Measurements from ENCODE around the gene ZNF668. TPM values are rescaled to one million over a fixed set of nuclear protein-coding genes. Genes with fewer than 3 reads are reported as not detected.

The ZNF668 gene
- total and polyA plus RNA-seq, 2 experiments from 2014 or later, result 8.1 to 13.0 TPM

DNA sequence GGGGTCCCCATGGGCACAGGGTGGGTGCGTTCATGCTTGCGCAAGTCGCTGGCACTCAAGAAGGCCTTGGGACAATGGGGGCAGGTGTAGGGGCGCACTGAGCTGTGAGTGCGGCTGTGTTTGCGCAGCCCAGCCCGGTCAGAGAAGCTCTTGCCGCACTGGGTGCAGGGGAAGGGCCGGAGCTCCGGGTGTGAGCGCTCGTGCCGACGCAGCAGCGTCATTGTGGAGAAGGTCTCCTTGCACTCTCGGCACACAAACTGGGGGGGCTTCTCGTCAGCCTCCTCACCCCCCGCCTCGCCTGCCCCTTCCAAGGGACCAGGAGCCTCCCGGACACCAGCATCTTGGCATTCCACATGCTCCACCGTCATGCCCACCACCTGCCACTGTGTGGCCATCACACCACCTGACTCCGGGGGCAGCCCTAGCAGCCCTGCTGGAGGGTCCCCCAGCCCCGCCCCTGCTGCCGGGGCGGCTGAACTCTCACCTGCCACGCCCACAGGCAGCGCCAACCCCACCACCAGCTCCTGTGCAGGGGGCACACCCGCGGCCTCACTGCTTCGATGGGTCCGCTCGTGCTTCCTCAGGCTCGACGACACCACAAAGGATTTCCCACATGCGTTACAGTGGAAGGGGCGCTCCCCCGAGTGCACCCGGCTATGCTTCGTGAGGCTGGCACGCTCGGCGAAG is 12.8 kb downstream of the ZNF668 start:
- Histone ChIP-seq H3K27me3 (no peaks in the 10 kb centered on the region), H3K79me2 (peaks cover 6% of the 10 kb centered on the region), H3K9me2 (replicated peaks; ENCODE audit: insufficient read depth) (no peaks in the 10 kb centered on the region), H3K27ac (no peak overlapping the region), H4K20me1 (ENCODE audit: insufficient read depth, poor library complexity, severe bottlenecking) (no peaks in the 10 kb centered on the region), H3K4me3 (no peak overlapping the region), H2AFZ (no peak overlapping the region), H3K9me3 (ENCODE audit: low read depth) (no peaks in the 10 kb centered on the region), H3K36me3 (replicated peaks; ENCODE audit: insufficient read depth, low read depth) (no peaks in the 10 kb centered on the region), H3K4me1 (ENCODE audit: insufficient read depth) (peaks cover 3% of the 10 kb centered on the region), H3K4me2 (no peak overlapping the region)
- WGBS (ENCODE audit: low lambda C conversion rate, missing lambda C conversion rate), result 96% methylated on average over 40 of the region's 42 CpGs
- TF ChIP-seq CTCF (IDR thresholded peaks at IDR 0.05; ENCODE audit: poor library complexity) (no peak), EZH2phosphoT487 (IDR thresholded peaks at IDR 0.05; ENCODE audit: low read depth, severe bottlenecking, unreplicated experiment) (no peak), EZH2 (IDR thresholded peaks at IDR 0.05; ENCODE audit: borderline replicate concordance) (no peak)
- peak; percentile 3 for DNase-seq (ENCODE audit: low spot score)

GRCh38 chr16:31055613-31056012 is 18.4 kb downstream of the ZNF668 start:
- H3K4me3 ChIP-seq, result no peak overlapping the region
- no peaks in the 10 kb centered on the region for H4K20me1 ChIP-seq (ENCODE audit: insufficient read depth, poor library complexity, severe bottlenecking)
- H3K27ac ChIP-seq, result no peak overlapping the region
- H3K36me3 ChIP-seq (replicated peaks; ENCODE audit: insufficient read depth, low read depth), result no peaks in the 10 kb centered on the region
- no peak for DNase-seq (ENCODE audit: low spot score)
- no peak overlapping the region for H2AFZ ChIP-seq
- no peaks in the 10 kb centered on the region for H3K79me2 ChIP-seq
- no peaks in the 10 kb centered on the region for H3K9me3 ChIP-seq (ENCODE audit: low read depth)
- TF ChIP-seq CTCF (IDR thresholded peaks at IDR 0.05; ENCODE audit: poor library complexity), result no peak
- TF ChIP-seq EZH2phosphoT487 (IDR thresholded peaks at IDR 0.05; ENCODE audit: low read depth, severe bottlenecking, unreplicated experiment), result no peak
- TF ChIP-seq EZH2 (IDR thresholded peaks at IDR 0.05; ENCODE audit: borderline replicate concordance), result no peak
- no peak overlapping the region for H3K4me2 ChIP-seq
- no peaks in the 10 kb centered on the region for H3K4me1 ChIP-seq (ENCODE audit: insufficient read depth)
- 94% methylated on average over 4 of the region's 4 CpGs for WGBS (ENCODE audit: low lambda C conversion rate, missing lambda C conversion rate)
- no peaks in the 10 kb centered on the region for H3K9me2 ChIP-seq (replicated peaks; ENCODE audit: insufficient read depth)
- H3K27me3 ChIP-seq, result no peaks in the 10 kb centered on the region

- Histone ChIP-seq H2AFZ (no peak overlapping the region), H3K36me3 (replicated peaks; ENCODE audit: insufficient read depth, low read depth) (no peaks in the 10 kb centered on the region), H4K20me1 (ENCODE audit: insufficient read depth, poor library complexity, severe bottlenecking) (no peaks in the 10 kb centered on the region), H3K4me2 (no peak overlapping the region), H3K27me3 (no peaks in the 10 kb centered on the region), H3K4me3 (no peak overlapping the region), H3K79me2 (no peaks in the 10 kb centered on the region), H3K9me2 (replicated peaks; ENCODE audit: insufficient read depth) (no peaks in the 10 kb centered on the region), H3K9me3 (ENCODE audit: low read depth) (no peaks in the 10 kb centered on the region), H3K27ac (peak overlapping the region; percentile 66), H3K4me1 (ENCODE audit: insufficient read depth) (no peaks in the 10 kb centered on the region)
- peak; percentile 74 for DNase-seq (ENCODE audit: low spot score)
- no peak for TF ChIP-seq EZH2phosphoT487 (IDR thresholded peaks at IDR 0.05; ENCODE audit: low read depth, severe bottlenecking, unreplicated experiment)
- no peak for TF ChIP-seq CTCF (IDR thresholded peaks at IDR 0.05; ENCODE audit: poor library complexity)
- no peak for TF ChIP-seq EZH2 (IDR thresholded peaks at IDR 0.05; ENCODE audit: borderline replicate concordance)
- 60% methylated on average over 2 of the region's 2 CpGs for WGBS (ENCODE audit: low lambda C conversion rate, missing lambda C conversion rate)
Observed at GRCh38 chr16:31052114-31052513, 21.9 kb downstream of the ZNF668 start.
